ENCODE data around the gene FREM2.

GRCh38 chr13:38753878-38754277 lies 67.0 kb downstream of the FREM2 start:
- TF ChIP-seq CTCF (conservative IDR thresholded peaks at IDR 0.05; ENCODE audit: low read depth, low read length) (no peak), EZH2 (IDR thresholded peaks at IDR 0.05; ENCODE audit: low read length, unreplicated experiment) (no peak)

All from PC-3 (cell line).